ENCODE results near the gene ACP5.
"Not testable (repeated sequence)": the region's sequence is repeated elsewhere in the genome, so short reads cannot be mapped to it uniquely, and the experiment has no call there.

The ACP5 gene

GRCh38 chr19:11578258-11579142 is 1.1 kb upstream of the ACP5 start:
- peak in 1 of 3 donors; percentile 25 for DNase-seq (ENCODE audit: low read depth in 3 of 3)

GRCh38 chr19:11576227-11576626 is 1.2 kb downstream of the ACP5 start:
- DNase-seq (ENCODE audit: low read depth in 3 of 3), result no peak

GRCh38 chr19:11574689-11575088 is 2.8 kb downstream of the ACP5 start:
- no peak for DNase-seq (ENCODE audit: low read depth in 3 of 3)

GRCh38 chr19:11573763-11574162 is 3.7 kb downstream of the ACP5 start:
- DNase-seq (ENCODE audit: low read depth in 3 of 3), result not testable (repeated sequence)

GRCh38 chr19:11573354-11573753 is 4.1 kb downstream of the ACP5 start:
- DNase-seq (ENCODE audit: low read depth in 3 of 3), result not testable (repeated sequence)

GRCh38 chr19:11570039-11570462 is 7.4 kb downstream of the ACP5 start:
- DNase-seq (ENCODE audit: low read depth in 3 of 3), result no peak

- DNase-seq (ENCODE audit: low read depth in 3 of 3), result no peak
Observed at GRCh38 chr19:11566164-11566563, 11.3 kb downstream of the ACP5 start.

- not testable (repeated sequence) for DNase-seq (ENCODE audit: low read depth in 3 of 3)
Observed at GRCh38 chr19:11565649-11565980, 11.8 kb downstream of the ACP5 start.

- DNase-seq (ENCODE audit: low read depth in 3 of 3), result not testable (repeated sequence)
Observed at GRCh38 chr19:11564082-11564807, 13.2 kb downstream of the ACP5 start.

GRCh38 chr19:11563532-11563931 is 13.9 kb downstream of the ACP5 start:
- DNase-seq (ENCODE audit: low read depth in 3 of 3), result no peak

GRCh38 chr19:11560404-11561051 is 16.9 kb downstream of the ACP5 start:
- DNase-seq (ENCODE audit: low read depth in 3 of 3), result peak; percentile 38 to 66 (median 48)

GRCh38 chr19:11558881-11559828 is 18.3 kb downstream of the ACP5 start, which contains the start of gene ELOF1:
Gene ELOF1 (minus strand): TSS chr19:11559230. CDS start chr19:11554347, 4,883 bp downstream.
- DNase-seq (ENCODE audit: low read depth in 3 of 3), result peak; percentile 92 to 96 (median 96)

- no peak for DNase-seq (ENCODE audit: low read depth in 3 of 3)
Observed at GRCh38 chr19:11556634-11557420, 20.6 kb downstream of the ACP5 start.

- no peak for DNase-seq (ENCODE audit: low read depth in 3 of 3)
Observed at GRCh38 chr19:11555246-11555645, 22.2 kb downstream of the ACP5 start.

GRCh38 chr19:11554160-11554559 is 23.3 kb downstream of the ACP5 start:
- DNase-seq (ENCODE audit: low read depth in 3 of 3), result no peak

- no peak for DNase-seq (ENCODE audit: low read depth in 3 of 3)
Observed at GRCh38 chr19:11552666-11553372, 24.6 kb downstream of the ACP5 start.

GRCh38 chr19:11551603-11552235 is 25.7 kb downstream of the ACP5 start:
- no peak for DNase-seq (ENCODE audit: low read depth in 3 of 3)

GRCh38 chr19:11550265-11550664 is 27.2 kb downstream of the ACP5 start:
- no peak for DNase-seq (ENCODE audit: low read depth in 3 of 3)

GRCh38 chr19:11549386-11549953 is 28.0 kb downstream of the ACP5 start:
- no peak for DNase-seq (ENCODE audit: low read depth in 3 of 3)
